Sigmoid colon (tissue), 7 donors: Measurements from ENCODE around the gene CHPF. TPM values are rescaled to one million over a fixed set of nuclear protein-coding genes. Genes with fewer than 3 reads are reported as not detected.

ENCODE experiments used
- DNase-seq: peaks from one replicate; pipeline ENCODE4 v3.0.0-alpha.2; 2019
- H3K27ac ChIP-seq, 4 donors: fragments of 200-600 bp; sonication (generic); one replicate each; pipeline ENCODE4 v1.5.1; 2016 to 2019; ENCODE audit warnings: mild to moderate bottlenecking in 1 of 4
- H3K27me3 ChIP-seq, 3 donors: fragments of 200-600 bp; sonication (generic); one replicate each; pipeline ENCODE4 v1.5.1; 2019; ENCODE audit warnings: mild to moderate bottlenecking in 1 of 3
- H3K36me3 ChIP-seq, 4 donors: fragments of 200-600 bp; sonication (generic); one replicate each; pipeline ENCODE4 v1.5.1; 2016 to 2019
- H3K4me1 ChIP-seq, 4 donors: fragments of 200-600 bp; sonication (generic); one replicate each; pipeline ENCODE4 v1.5.1; 2017 to 2019
- H3K4me3 ChIP-seq, 4 donors: fragments of 200-600 bp; sonication (generic); one replicate each; pipeline ENCODE4 v1.5.1; 2017 to 2019; ENCODE audit warnings: mild to moderate bottlenecking in 2 of 4, moderate library complexity in 1 of 4
- H3K9me3 ChIP-seq, 4 donors: fragments of 200-600 bp in 3 of 4; sonication (generic) in 3 of 4; one replicate each; pipeline versions ENCODE4 v1.5.1 to v1.6.1; 2013 to 2019
- CTCF ChIP-seq, 4 experiments: fragments of 450-650 bp in 3 of 4; fragments of 200-600 bp in 1 of 4; IDR thresholded peaks; one replicate each; pipeline ENCODE4 v1.5.1; 2016 to 2019; ENCODE audit warnings: antibody characterized with exemption in 4 of 4, mild to moderate bottlenecking in 3 of 4, moderate library complexity in 2 of 4
- EP300 ChIP-seq, 4 donors: sonication (generic); formaldehyde crosslinking; IDR thresholded peaks; one replicate each; pipeline ENCODE4 v1.6.1; 2017; ENCODE audit warnings: antibody characterized with exemption in 4 of 4
- POLR2A ChIP-seq, 2 donors: fragments of 450-650 bp; IDR thresholded peaks; one replicate each; pipeline ENCODE4 v1.6.1; 2016; ENCODE audit warnings: antibody characterized with exemption in 2 of 2, mild to moderate bottlenecking in 2 of 2, moderate library complexity in 2 of 2
- POLR2AphosphoS5 ChIP-seq, 4 donors: sonication (generic); formaldehyde crosslinking; IDR thresholded peaks; one replicate each; pipeline ENCODE4 v1.6.1; 2017; ENCODE audit warnings: antibody characterized with exemption in 4 of 4
- WGBS, 2 donors: extraction: QIAGEN DNeasy Blood & Tissue Kit; methylation state at CpG; one replicate each; pipeline ENCODE4 v1.1.7; 2013; 5-methylcytosine and 5-hydroxymethylcytosine counted together
- intact Hi-C: fragments of 100-400 bp; cut with DNase I; formaldehyde crosslinking; loops from one replicate; pipeline ENCODE4 v1.15.1; 2023
- polyA plus RNA-seq, 3 donors: library from polyadenylated mRNA; stranded (reverse); fragments of 200-250 nt; gene quantifications; one replicate each; pipeline ENCODE4 v1.2.3, GENCODE V29; 2013
- total RNA-seq, 4 donors: library from RNA; depleted of rRNA; stranded (reverse); fragments of >200 nt; gene quantifications; one replicate each; pipeline ENCODE4 v1.1.0, GENCODE V29; 2016
- donor health status: healthy with polysubstance abuse.
- donor health status: Bipolar disorder and iron deficiency.
- donor health status: healthy.

Gene CHPF
- total and polyA plus RNA-seq, 7 donors: 5.5 to 39.1 (median 21.3) TPM

DNA sequence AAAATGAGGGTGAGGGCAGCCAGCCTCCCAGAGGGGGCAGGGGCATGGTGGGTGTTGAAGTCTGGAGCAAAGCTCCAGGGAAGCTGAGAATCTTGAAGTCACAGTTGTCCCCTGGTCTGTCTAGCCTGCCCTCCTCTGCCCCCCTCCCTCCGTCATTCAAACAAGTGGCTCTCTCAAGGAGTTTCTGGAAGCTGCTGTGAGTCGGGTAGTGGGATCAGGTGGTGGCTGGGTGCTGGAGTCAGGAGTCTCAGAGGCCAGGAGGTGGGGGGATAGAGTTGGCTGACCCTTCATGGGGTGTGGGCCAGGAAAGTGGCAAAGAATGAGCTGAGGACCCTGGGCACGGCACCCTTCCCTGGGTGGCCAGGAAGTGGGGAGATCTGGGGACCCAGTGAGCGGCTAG, 29.8 kb downstream of the CHPF start:
- TF ChIP-seq CTCF (IDR thresholded peaks at IDR 0.05) (no peak), POLR2AphosphoS5 (IDR thresholded peaks at IDR 0.05) (no peak), POLR2A (IDR thresholded peaks at IDR 0.05) (no peak), EP300 (IDR thresholded peaks at IDR 0.05) (no peak)
- no peak overlapping the region for H3K4me3 ChIP-seq
- intact Hi-C loops: no loop called here
- peaks cover 0 to 23% (median 19%) of the 10 kb centered on the region in 4 donors for H3K4me1 ChIP-seq
- no peaks in the 10 kb centered on the region for H3K36me3 ChIP-seq
- WGBS, 2 donors: 11 to 18% methylated on average over 4 of the region's 4 CpGs
- H3K27ac ChIP-seq: no peak overlapping the region
- H3K9me3 ChIP-seq: no peaks in the 10 kb centered on the region
- no peak for DNase-seq
- peaks cover 6 to 50% (median 9%) of the 10 kb centered on the region in 3 donors for H3K27me3 ChIP-seq

DNA sequence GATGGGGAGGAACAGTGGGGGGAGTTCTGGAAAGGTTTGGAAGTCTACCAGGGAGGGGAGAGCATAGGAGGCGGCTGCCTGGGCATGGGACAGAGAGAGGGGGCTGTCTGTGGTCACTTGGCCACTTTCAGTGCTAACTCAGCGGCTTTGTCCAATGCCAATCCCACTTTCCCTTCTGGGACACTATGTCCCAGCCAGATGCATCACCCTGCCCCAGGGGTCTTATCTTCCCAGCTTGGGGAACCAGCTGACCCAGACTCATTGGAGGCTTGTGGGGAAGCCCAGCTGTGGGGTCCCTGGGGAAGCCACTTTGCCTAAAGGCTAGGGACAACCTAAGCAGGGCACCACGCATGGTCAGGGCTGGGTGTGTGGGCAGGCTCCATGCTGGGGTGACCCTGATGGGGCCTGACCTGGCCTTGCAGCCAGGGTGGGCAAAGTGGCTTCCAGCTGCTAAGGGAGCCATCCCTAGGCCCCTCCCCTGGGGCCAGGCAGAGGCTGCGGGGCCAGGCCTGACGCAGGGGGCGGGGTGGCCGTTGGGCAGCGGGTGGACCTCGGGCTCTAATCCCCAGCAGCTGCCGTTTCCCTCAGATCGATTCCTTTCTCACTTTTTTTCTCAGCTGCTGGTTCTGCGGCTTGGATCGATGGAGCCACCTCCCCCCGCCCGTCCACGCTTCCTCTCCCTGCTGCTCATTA, 30.9 kb downstream of the CHPF start:
- H3K27me3 ChIP-seq: peaks cover 6 to 56% (median 9%) of the 10 kb centered on the region in 3 donors
- no peak overlapping the region for H3K4me3 ChIP-seq
- WGBS, 2 donors: 15 to 21% methylated on average over 16 of the region's 16 CpGs
- TF ChIP-seq EP300 (IDR thresholded peaks at IDR 0.05) (no peak), POLR2AphosphoS5 (IDR thresholded peaks at IDR 0.05) (no peak), CTCF (IDR thresholded peaks at IDR 0.05) (no peak), POLR2A (IDR thresholded peaks at IDR 0.05) (no peak)
- H3K4me1 ChIP-seq: peaks cover 0 to 29% (median 22%) of the 10 kb centered on the region in 4 donors
- no peaks in the 10 kb centered on the region for H3K9me3 ChIP-seq
- H3K36me3 ChIP-seq: no peaks in the 10 kb centered on the region
- no peak overlapping the region for H3K27ac ChIP-seq
- intact Hi-C loops: no loop called here
- no peak for DNase-seq

DNA sequence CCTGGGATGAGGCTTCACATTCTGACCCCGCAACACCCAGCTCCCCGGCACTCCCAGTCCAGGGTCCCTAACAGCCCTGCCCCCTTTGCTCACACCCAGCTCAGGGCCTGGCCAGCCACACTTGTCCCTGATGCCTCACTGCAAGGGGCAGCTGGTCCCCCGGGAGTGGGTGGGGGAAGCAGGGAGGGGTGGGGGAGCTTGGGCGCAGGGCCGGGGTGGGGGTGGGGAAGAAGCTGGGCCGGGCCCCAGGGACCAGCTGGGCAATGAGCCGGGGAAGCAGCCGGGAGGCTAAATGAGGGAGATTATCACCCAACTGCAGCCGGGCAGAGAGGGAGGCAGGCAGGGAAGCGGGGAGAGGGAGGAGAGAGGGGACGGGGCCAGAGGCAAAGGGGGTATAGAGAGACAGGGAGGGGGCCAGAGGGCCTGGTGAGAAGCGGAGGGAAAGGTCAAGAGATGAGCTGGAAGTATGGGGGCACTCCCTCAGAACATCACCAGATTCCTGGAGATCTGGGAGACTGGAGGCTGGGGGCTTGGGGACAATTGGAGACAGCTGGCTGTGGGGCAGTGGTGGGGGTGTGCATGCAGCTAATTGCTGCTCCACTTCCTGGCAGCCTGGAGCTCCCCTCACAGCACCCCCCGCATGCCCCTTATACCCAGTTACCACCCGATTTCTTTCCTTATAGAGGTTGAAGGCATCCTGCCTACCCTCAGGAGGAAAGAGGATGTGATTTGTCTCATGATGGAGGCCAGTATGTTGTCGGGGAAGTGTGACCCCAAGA, 31.9 kb downstream of the CHPF start:
- peaks cover 6 to 56% (median 9%) of the 10 kb centered on the region in 3 donors for H3K27me3 ChIP-seq
- no peak overlapping the region for H3K4me3 ChIP-seq
- no peaks in the 10 kb centered on the region for H3K9me3 ChIP-seq
- H3K4me1 ChIP-seq: peaks cover 0 to 29% (median 22%) of the 10 kb centered on the region in 4 donors
- no peak for DNase-seq
- WGBS, 2 donors: 27 to 37% methylated on average over 15 of the region's 15 CpGs
- H3K27ac ChIP-seq: no peak overlapping the region
- no peak for TF ChIP-seq CTCF (IDR thresholded peaks at IDR 0.05)
- no peak for TF ChIP-seq EP300 (IDR thresholded peaks at IDR 0.05)
- no peak for TF ChIP-seq POLR2AphosphoS5 (IDR thresholded peaks at IDR 0.05)
- TF ChIP-seq POLR2A (IDR thresholded peaks at IDR 0.05): no peak
- intact Hi-C loops: no loop called here
- H3K36me3 ChIP-seq: peaks cover 0 to 8% (median under 1%) of the 10 kb centered on the region in 4 donors

DNA sequence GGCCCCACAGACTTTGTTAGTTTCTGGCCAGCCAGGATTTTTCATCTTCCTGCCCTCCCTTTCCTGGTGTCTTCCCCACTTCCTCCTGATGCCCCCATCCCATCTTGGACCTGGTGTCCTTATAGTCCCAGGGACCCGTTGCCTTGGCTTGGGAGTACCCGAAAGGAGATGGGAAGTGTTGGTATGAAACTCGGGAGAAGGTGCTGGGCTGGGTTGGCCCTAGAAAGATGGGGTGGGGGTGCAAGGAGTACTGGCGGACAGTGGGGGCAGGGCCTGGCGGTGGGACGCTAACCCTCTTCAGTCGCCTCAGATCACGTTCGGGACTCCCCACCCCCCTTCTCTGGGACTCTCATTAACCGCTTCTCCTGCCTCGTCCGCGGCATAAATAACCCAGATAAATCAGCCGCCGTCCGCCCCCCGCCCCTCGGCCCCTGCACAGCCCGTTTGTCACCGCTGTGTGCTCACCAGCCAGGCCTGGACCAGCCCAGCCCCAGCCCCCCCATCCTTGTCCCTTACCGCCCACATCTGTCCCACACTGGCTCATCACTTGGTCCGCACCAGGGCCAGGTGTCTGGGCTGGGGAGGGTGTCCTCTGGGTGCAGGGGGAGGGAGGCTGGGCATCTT, 33.0 kb downstream of the CHPF start:
- no peak overlapping the region for H3K4me3 ChIP-seq
- no peak for DNase-seq
- H3K36me3 ChIP-seq: peaks cover 8 to 19% (median 9%) of the 10 kb centered on the region in 4 donors
- WGBS, 2 donors: 23 to 27% methylated on average over 22 of the region's 22 CpGs
- no peak for TF ChIP-seq POLR2A (IDR thresholded peaks at IDR 0.05)
- no peak for TF ChIP-seq EP300 (IDR thresholded peaks at IDR 0.05)
- TF ChIP-seq CTCF (IDR thresholded peaks at IDR 0.05): no peak
- no peak for TF ChIP-seq POLR2AphosphoS5 (IDR thresholded peaks at IDR 0.05)
- no peak overlapping the region for H3K27ac ChIP-seq
- intact Hi-C loops: no loop called here
- peaks cover 0 to 29% (median 22%) of the 10 kb centered on the region in 4 donors for H3K4me1 ChIP-seq
- H3K9me3 ChIP-seq: no peaks in the 10 kb centered on the region
- H3K27me3 ChIP-seq: peaks cover 6 to 56% (median 9%) of the 10 kb centered on the region in 3 donors
